WERI-Rb-1 (cell line): ENCODE measurements around the gene DGKE.

Experiments used
- DNase-seq: peaks from one replicate; pipeline ENCODE4 v3.0.0-alpha.2; 2020
- H3K27ac ChIP-seq: fragments of 250-450 bp; sonication (Bioruptor Pico); 2 replicates; pipeline ENCODE4 v1.5.1; 2020; ENCODE audit warnings: mild to moderate bottlenecking, moderate library complexity
- H3K27me3 ChIP-seq: fragments of 250-450 bp; sonication (Bioruptor Pico); 2 replicates; pipeline ENCODE4 v1.5.1; 2021; ENCODE audit warnings: mild to moderate bottlenecking, low read depth, moderate library complexity; ENCODE audit not compliant: insufficient read depth, severe bottlenecking
- H3K36me3 ChIP-seq: fragments of 250-450 bp; sonication (Bioruptor Pico); 2 replicates; pipeline ENCODE4 v1.5.1; 2020; ENCODE audit warnings: mild to moderate bottlenecking, moderate library complexity
- H3K4me3 ChIP-seq: 2 replicates; pipeline ENCODE4 v1.5.1; 2011; ENCODE audit warnings: low read depth, mild to moderate bottlenecking, control low read depth, low read length
- H3K9me3 ChIP-seq: fragments of 250-450 bp; sonication (Bioruptor Pico); 2 replicates; pipeline ENCODE4 v1.5.1; 2021; ENCODE audit warnings: mild to moderate bottlenecking, moderate library complexity; ENCODE audit not compliant: severe bottlenecking
- TF ChIP-seq, protein P1 (sequence below): IDR thresholded peaks from 2 replicates; pipeline ENCODE4 v1.5.1; 2011; ENCODE audit warnings: low read depth, mild to moderate bottlenecking, control low read depth, inconsistent platforms, low read length

Gene DGKE

DNA sequence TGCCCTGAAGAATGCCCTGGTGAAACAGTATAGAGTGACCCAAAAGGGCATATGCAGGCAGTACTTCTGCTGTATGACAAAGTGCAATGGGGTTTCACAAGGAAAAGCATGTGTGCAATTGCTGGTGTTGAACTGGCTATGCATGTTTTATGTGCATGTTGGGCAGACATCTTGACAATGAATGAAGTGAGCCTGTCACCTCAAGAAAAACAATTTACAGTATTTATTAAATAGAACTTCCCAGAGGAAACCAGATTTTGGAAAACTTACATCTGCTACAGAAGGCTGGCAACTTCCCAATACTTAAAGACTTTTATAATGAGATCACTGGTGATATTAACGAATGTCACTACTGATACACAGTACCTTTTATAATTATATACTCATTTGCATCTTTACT, 30.9 kb upstream of the DGKE start:
- TF ChIP-seq, protein P1, sequence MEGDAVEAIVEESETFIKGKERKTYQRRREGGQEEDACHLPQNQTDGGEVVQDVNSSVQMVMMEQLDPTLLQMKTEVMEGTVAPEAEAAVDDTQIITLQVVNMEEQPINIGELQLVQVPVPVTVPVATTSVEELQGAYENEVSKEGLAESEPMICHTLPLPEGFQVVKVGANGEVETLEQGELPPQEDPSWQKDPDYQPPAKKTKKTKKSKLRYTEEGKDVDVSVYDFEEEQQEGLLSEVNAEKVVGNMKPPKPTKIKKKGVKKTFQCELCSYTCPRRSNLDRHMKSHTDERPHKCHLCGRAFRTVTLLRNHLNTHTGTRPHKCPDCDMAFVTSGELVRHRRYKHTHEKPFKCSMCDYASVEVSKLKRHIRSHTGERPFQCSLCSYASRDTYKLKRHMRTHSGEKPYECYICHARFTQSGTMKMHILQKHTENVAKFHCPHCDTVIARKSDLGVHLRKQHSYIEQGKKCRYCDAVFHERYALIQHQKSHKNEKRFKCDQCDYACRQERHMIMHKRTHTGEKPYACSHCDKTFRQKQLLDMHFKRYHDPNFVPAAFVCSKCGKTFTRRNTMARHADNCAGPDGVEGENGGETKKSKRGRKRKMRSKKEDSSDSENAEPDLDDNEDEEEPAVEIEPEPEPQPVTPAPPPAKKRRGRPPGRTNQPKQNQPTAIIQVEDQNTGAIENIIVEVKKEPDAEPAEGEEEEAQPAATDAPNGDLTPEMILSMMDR = no peak
- H3K4me3 ChIP-seq = no peak overlapping the region

DNA sequence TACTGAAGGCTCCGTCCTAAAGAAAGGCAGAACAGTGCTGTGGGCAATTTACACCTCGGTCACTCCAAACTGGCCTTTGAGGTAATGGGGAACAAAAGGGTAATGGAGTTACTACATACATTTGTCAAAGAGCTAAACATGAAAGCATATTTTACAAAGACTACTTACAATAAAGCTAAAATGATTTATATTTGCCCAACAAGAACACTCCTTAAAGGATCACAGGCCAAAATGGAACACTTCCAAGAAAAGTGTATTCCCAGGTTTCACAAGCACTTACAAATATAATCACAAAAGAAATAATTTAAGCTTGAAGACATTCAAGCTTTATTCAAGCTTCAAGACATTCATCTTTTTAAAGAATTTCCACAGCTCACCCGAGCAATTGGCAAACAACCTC, 29.5 kb upstream of the DGKE start:
- no peaks in the 10 kb centered on the region for H3K36me3 ChIP-seq
- peaks cover 3% of the 10 kb centered on the region for H3K27me3 ChIP-seq
- no peaks in the 10 kb centered on the region for H3K9me3 ChIP-seq
- TF ChIP-seq, protein P1 = no peak
- DNase-seq = no peak
- no peak overlapping the region for H3K27ac ChIP-seq
- H3K4me3 ChIP-seq = no peak overlapping the region

More for the DNA sequence above, 30.9 kb upstream of the DGKE start:
- DNase-seq = no peak
- Histone ChIP-seq H3K9me3 (no peaks in the 10 kb centered on the region), H3K27me3 (peaks cover 3% of the 10 kb centered on the region), H3K27ac (no peak overlapping the region), H3K36me3 (no peaks in the 10 kb centered on the region)

DNA sequence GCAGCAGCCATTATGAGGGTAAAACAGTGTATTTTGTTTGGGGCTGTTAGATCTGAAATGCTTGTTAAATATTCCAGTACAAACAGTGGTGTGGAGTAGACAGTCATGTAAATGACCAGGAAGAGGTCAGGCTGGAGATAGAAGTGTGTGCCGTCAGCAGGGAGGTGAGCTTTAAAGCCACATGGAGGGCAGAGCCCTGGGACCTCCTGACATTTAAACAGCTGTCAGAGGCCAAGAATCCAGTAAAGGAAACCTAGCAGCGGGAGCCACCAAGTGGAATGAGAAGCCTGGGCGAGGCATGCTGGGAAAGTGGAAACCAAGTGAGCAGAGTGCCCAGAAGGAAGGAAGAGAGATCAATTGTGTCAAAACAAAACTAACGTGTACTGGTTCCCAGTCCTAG, 27.0 kb upstream of the DGKE start:
- DNase-seq = no peak
- TF ChIP-seq, protein P1 = no peak
- Histone ChIP-seq H3K27ac (no peak overlapping the region), H3K36me3 (no peaks in the 10 kb centered on the region), H3K27me3 (no peaks in the 10 kb centered on the region), H3K9me3 (no peaks in the 10 kb centered on the region), H3K4me3 (no peak overlapping the region)

DNA sequence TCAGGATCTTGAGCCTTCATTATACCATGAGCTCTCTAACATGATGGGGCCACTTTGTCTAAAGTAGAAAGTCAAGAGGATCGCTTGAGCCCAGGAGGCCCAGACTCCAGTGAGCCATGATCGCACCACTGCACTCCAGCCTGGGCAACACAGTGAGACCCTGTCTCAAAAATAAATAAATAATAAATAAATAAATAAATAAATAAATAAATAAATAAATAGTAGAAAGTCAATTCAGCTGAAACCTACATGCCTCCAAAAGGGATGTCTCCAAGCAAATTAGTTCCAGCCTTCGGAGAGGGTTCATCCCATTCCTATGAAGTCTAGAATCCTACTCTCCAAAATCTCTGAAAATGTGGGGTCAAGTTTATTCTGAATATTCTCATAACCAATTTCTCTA, 26.2 kb upstream of the DGKE start:
- TF ChIP-seq, protein P1 = no peak
- no peaks in the 10 kb centered on the region for H3K9me3 ChIP-seq
- no peaks in the 10 kb centered on the region for H3K27me3 ChIP-seq
- no peaks in the 10 kb centered on the region for H3K36me3 ChIP-seq
- no peak overlapping the region for H3K4me3 ChIP-seq
- DNase-seq = no peak
- no peak overlapping the region for H3K27ac ChIP-seq

DNA sequence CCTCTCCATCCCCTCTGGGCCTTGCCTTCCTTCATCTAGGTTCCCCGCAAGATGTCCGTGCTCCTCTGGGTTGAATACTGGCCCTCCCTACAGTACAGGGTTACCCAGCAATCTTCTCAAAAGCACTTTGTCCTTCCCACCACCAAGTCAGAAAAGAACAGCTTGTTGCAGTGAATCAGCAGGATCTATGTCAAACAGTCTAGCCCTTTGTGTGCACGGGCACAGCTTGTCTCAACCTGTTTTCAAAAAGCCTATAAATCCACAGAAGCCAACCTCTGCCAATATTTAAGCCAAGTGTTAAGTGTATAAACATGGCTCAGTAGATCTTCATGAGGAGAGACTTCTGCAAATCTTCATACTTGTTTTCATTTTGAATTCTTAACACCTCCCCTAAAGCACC, 25.4 kb upstream of the DGKE start:
- peak; percentile 17 for DNase-seq
- Histone ChIP-seq H3K27me3 (no peaks in the 10 kb centered on the region), H3K36me3 (no peaks in the 10 kb centered on the region), H3K9me3 (no peaks in the 10 kb centered on the region), H3K4me3 (no peak overlapping the region), H3K27ac (no peak overlapping the region)
- TF ChIP-seq, protein P1 = no peak

DNA sequence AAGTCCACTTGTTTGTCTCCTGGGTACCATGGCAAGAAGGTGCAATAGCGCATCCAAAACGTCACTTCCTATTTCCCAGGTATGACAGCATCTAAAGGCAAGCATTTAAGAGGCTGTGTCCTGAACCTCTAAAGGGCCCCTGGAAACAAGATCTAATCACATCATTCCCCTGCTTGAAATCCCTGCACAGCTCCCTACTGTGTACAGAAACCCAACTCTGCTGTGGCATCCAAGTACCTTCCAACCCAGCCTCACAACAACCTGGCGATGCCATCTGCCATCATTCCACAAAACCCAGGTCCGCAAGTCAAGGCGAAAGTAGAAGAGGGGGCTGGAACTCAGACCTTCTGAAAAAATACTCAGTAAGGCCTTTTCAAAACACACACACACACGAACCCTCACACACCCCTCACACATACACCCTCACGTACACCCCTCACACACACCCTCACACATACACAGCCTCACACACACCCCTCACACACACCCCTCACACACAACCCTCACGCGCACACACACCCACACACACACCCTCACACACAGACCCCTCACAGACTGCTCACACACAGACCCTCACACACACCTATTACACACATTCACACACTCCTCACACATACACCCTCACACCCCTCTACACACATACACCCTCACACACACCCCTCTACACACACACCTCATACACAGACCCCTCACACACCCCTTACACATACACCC, 24.7 kb upstream of the DGKE start:
- TF ChIP-seq, protein P1 = no peak
- Histone ChIP-seq H3K27ac (no peak overlapping the region), H3K4me3 (no peak overlapping the region), H3K36me3 (no peaks in the 10 kb centered on the region), H3K9me3 (no peaks in the 10 kb centered on the region), H3K27me3 (no peaks in the 10 kb centered on the region)
- DNase-seq = no peak
